Endothelial cell of hepatic sinusoid (primary cell): ENCODE data around the gene NOL8.

Experiments used
- in situ Hi-C: cut with HindIII; loops from 2 replicates; pipeline ENCODE4 v1.10.0; 2017; ENCODE audit warnings: low sequenced_read_pairs

The NOL8 gene

GRCh38 chr9:92275541-92275940, 49.6 kb downstream of the NOL8 start:
- in situ Hi-C loops, result no loop called here

DNA sequence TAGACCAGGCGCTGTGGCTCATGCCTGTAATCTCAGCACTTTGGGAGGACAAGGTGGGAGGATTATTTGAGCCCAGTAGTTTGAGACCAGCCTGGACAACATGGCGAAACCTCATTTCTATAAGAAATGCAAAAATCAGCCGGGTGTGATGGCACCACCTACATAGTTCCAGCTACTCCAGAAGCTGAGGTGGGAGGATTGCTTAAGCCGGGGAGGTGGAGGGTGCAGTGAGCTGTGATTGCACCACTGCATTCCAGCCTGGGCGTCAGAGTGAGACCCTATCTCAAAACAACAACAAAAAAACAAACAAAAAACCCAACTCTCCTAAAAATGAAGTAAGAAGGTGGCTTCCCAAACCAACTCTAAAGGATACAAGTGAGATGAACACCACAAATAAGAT, 54.6 kb downstream of the NOL8 start:
- in situ Hi-C loops, result no loop called here

DNA sequence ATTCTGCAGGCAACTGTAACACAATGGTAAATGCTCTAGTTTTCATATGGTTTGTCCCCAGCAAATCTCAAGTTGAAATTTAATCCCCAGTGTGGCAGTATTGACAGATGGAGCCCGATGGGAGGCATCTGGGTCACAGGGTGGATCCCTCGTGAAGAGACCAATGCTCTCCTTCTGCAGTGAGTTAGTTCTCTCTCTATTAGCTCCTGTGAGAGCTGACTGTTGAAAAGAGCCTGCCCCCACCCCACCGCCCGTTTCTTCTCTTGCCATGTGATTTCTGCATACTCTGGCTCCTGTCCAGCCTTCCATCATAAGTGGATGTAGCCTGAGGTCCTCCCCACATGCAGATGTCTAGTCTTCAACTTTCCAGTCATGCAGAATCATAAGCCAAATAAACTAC, 58.7 kb downstream of the NOL8 start:
- in situ Hi-C loops, result no loop called here

- in situ Hi-C loops, result no loop called here
Measured at GRCh38 chr9:92265154-92265553, 60.0 kb downstream of the NOL8 start.

GRCh38 chr9:92263131-92263530, 62.0 kb downstream of the NOL8 start:
- in situ Hi-C loops, result no loop called here

DNA sequence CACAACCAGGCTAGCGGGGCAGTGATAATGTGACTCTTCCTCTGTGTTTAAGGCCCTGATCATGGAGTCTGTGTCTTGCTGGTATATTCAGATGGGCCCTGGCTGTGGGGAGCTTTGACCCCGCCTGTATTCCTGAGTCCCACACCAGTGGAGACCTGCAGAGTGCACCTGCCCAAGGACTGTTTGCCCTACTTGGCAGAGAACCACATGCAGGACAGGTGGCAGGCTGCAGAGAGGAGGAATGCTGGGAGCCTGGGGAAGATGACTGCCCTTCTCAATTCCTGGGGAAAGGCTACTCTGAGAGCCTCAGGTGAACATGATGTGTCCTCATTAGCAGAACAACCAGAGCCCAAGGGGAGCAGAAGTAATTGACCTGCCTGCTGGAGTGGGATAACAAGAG, 67.8 kb downstream of the NOL8 start:
- in situ Hi-C loops, result no loop called here

DNA sequence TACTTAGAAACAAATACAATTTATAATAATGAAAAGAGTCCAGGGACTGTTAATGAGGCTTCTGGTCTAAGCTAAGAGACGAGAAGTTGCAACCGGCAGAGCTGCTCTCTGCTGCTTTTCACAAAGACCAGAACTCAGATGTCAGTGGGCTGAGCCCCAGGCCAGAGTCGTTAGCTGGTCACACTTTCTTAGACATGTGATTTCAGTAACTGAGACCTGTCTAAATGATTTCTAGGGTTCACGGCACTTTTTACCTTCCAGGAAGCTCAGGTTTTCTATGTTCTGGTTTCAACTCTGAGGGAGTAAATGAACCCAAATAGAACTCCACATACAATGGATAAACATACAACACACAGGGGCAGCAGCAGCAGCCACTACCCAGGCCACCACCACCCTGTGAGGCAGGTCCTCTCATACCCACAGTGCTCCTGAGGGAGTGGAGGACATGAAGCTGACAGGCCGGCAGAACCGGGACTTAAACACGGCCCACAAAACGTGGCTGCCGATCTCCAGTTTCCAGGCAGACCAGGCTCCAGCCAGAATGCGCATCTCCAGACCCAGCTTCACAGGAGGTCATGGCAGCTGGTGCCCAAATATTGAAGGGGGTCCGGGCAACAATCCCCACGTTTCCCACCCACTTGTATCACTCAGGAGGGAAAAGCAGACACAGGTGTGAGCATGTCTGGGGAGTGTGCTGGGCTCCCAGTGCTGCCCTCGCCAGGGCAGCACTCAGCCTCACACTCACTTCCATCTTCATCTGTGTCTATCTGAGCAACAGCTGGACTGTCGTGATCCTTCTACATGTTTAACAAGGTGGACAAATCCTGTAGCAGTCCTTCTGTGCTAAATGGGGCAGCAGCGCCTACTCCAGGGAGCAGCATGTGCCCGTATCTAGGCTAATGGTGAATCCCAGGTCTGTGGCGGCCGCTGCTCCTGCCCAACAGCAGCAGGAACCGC, 70.5 kb downstream of the NOL8 start:
- in situ Hi-C loops, result no loop called here

DNA sequence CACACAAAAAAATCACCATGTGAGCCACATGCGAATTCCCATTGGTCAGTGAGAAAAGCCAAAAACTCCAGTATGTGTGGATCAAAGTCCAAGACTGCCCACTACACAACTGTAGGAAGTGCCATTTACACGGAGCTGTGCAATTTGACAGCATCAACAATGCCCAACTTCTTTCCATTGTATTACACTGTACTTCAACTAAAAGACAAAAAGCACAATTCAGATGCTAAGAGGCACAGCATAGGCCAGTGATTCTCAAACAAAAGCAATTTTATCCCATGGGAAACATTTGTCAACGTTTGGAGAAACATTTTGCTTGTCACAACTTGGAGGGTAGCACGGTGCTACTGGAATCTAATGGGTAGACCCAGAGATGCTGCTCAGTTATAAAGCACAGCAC, 71.5 kb downstream of the NOL8 start:
- in situ Hi-C loops, result no loop called here

DNA sequence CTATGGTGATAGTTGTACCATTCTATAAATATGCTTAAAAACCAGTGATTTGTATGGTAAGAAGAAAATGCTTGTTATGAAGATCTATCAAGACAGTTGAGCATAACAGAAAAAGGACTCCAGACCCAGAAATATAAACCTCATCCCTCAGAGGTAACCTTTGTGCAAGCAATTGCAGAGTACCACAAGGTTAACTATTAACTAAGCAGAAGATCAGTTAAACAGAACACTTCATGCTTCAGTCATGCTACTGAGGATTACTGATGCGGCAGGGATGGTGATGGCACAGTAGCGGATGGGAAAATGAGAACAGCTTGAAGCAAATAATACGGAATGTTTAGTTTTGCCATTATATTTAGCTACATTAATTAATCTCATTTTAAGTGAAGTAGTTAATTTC, 77.2 kb downstream of the NOL8 start:
- in situ Hi-C loops, result no loop called here
